IPS-18c (cell line): Measurements from ENCODE around the gene PARP14.
"Not testable (repeated sequence)": the region's sequence is repeated elsewhere in the genome, so short reads cannot be mapped to it uniquely, and the experiment has no call there.

ENCODE experiments used
- H3K4me3 ChIP-seq: 2 replicates; pipeline ENCODE4 v1.7.0; 2013; ENCODE audit warnings: low read depth, mild to moderate bottlenecking, low read length, moderate library complexity; ENCODE audit not compliant: insufficient read depth
- H3K9me3 ChIP-seq: one replicate; pipeline ENCODE4 v1.6.1; 2013; ENCODE audit warnings: mild to moderate bottlenecking, low read length, moderate library complexity; ENCODE audit not compliant: control insufficient read depth, insufficient read depth

The PARP14 gene

GRCh38 chr3:122697952-122698620 is 17.4 kb downstream of the PARP14 start:
- H3K9me3 ChIP-seq: no peaks in the 10 kb centered on the region
- H3K4me3 ChIP-seq: no peak overlapping the region

GRCh38 chr3:122700193-122700592 is 19.6 kb downstream of the PARP14 start:
- H3K9me3 ChIP-seq: no peaks in the 10 kb centered on the region
- H3K4me3 ChIP-seq: no peak overlapping the region

GRCh38 chr3:122705379-122705778 is 24.7 kb downstream of the PARP14 start:
- no peaks in the 10 kb centered on the region for H3K9me3 ChIP-seq
- H3K4me3 ChIP-seq: no peak overlapping the region

- H3K4me3 ChIP-seq, H3K9me3 ChIP-seq: not testable (repeated sequence)
These were observed 30.1 kb downstream of the PARP14 start for GRCh38 chr3:122710616-122711251.

GRCh38 chr3:122714273-122714672 is 33.6 kb downstream of the PARP14 start:
- Histone ChIP-seq H3K9me3 (no peaks in the 10 kb centered on the region), H3K4me3 (no peak overlapping the region)

GRCh38 chr3:122716667-122717066 is 36.0 kb downstream of the PARP14 start:
- Histone ChIP-seq H3K9me3 (no peaks in the 10 kb centered on the region), H3K4me3 (no peak overlapping the region)

GRCh38 chr3:122719273-122719921 is 38.8 kb downstream of the PARP14 start:
- H3K4me3 ChIP-seq: no peak overlapping the region
- H3K9me3 ChIP-seq: no peaks in the 10 kb centered on the region

DNA sequence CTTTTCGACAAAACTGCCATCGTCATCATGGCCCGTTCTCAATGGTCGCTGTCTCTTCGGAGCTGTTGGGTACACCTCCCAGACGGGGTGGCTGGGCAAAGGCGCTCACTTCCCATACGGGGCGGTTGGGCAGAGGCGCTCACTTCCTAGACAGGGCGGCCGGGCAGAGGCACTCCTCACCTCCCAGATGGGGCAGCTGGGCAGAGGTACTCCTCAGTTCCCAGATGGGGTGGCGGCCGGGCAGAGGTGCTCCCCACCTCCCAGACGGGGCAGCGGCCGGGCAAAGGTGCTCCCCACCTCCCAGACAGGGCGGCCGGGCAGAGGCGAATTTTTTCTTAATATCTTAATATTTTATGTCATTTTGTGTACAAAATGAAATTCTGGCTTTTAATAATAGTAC is 44.5 kb downstream of the PARP14 start:
- H3K9me3 ChIP-seq: peaks cover 3% of the 10 kb centered on the region
- no peak overlapping the region for H3K4me3 ChIP-seq

- H3K9me3 ChIP-seq: peaks cover 3% of the 10 kb centered on the region
- H3K4me3 ChIP-seq: no peak overlapping the region
These were observed 46.7 kb downstream of the PARP14 start for GRCh38 chr3:122727294-122727693.

DNA sequence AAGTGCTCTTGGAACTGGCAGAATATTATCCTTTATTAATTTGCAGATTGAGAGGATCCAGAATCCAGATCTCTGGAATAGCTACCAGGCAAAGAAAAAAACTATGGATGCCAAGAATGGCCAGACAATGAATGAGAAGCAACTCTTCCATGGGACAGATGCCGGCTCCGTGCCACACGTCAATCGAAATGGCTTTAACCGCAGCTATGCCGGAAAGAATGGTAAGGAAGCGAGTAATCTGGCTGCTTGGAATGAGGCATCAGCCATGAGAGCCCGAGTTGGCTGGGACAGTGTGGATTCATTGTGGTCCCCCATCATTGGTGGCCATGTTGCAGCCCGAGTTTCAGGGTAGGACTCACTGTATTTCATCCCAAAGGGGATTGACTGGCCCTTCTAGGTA is 47.1 kb downstream of the PARP14 start:
- peaks cover 6% of the 10 kb centered on the region for H3K9me3 ChIP-seq
- no peak overlapping the region for H3K4me3 ChIP-seq

DNA sequence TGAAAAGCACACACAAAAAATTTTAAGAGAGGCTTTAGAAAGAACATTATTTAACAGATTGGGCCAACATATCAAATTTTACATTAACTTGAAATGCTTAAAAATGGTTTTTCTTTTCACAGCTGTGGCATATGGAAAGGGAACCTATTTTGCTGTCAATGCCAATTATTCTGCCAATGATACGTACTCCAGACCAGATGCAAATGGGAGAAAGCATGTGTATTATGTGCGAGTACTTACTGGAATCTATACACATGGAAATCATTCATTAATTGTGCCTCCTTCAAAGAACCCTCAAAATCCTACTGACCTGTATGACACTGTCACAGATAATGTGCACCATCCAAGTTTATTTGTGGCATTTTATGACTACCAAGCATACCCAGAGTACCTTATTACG is 47.5 kb downstream of the PARP14 start:
- no peak overlapping the region for H3K4me3 ChIP-seq
- peaks cover 6% of the 10 kb centered on the region for H3K9me3 ChIP-seq

- Histone ChIP-seq H3K9me3 (peaks cover 6% of the 10 kb centered on the region), H3K4me3 (no peak overlapping the region)
These were observed 48.3 kb downstream of the PARP14 start for GRCh38 chr3:122728756-122729514.

- peaks cover 6% of the 10 kb centered on the region for H3K9me3 ChIP-seq
- H3K4me3 ChIP-seq: no peak overlapping the region
These were observed 49.6 kb downstream of the PARP14 start for GRCh38 chr3:122730240-122730639.

DNA sequence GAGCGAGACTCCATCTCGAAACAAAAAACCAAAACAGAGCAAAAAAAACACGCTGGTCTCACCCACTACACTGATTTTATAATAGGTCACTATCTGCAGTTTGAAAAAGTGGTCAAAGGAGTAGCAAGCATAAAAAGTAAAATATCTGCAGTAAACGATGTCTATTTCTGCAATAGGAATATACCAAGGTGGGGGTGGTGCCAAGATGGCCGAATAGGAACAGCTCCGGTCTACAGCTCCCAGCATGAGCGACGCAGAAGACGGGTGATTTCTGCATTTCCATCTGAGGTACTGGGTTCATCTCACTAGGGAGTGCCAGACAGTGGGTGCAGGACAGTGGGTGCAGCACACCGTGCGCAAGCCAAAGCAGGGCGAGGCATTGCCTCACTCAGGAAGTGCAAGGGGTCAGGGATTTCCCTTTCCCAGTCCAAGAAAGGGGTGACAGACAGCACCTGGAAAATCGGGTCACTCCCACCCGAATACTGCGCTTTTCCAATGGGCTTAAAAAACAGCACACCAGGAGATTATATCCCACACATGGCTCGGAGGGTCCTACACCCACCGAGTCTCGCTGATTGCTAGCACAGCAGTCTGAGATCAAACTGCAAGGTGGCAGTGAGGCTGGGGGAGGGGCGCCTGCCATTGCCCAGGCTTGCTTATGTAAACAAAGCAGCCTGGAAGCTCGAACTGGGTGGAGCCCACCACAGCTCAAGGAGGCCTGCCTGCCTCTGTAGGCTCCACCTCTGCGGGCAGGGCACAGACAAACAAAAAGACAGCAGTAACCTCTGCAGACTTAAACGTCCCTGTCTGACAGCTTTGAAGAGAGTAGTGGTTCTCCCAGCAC is 52.3 kb downstream of the PARP14 start:
- not testable (repeated sequence) for H3K9me3 ChIP-seq, H3K4me3 ChIP-seq

- Histone ChIP-seq H3K9me3 (no peaks in the 10 kb centered on the region), H3K4me3 (no peak overlapping the region)
These were observed 58.5 kb downstream of the PARP14 start for GRCh38 chr3:122739172-122739571.

GRCh38 chr3:122742234-122742633 is 61.6 kb downstream of the PARP14 start:
- H3K4me3 ChIP-seq: no peak overlapping the region

DNA sequence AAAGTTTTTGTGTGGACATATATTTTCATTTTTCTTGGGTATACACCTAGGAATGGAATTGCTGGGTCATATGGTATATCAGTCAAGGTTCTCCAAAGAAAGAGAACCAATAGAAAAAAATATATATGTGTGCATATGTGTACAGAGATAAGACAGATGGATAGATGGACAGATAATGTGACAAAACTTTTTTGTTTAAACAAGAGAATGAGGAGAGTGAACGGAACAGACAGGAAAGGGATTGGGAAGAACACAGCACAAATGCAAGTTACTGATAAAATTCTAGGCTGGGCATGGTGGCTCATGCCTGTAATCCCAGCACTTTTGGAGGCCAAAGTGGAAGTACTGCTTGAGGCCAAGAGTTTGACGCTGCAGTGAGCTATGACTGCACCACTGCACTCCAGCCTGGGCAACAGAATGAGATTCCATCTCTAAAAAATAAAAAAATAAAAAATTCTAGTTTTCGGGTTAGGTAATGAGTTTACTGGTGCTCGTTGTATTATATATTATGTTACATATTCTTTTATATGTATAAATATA is 63.0 kb downstream of the PARP14 start:
- Histone ChIP-seq H3K4me3 (no peak overlapping the region), H3K9me3 (no peaks in the 10 kb centered on the region)

More at GRCh38 chr3:122742234-122742633, 61.6 kb downstream of the PARP14 start:
- no peaks in the 10 kb centered on the region for H3K9me3 ChIP-seq
